BE2C (cell line): ENCODE measurements around the gene APOL5.

Experiments used
- DNase-seq: peaks from one replicate; pipeline ENCODE4 v3.0.0-alpha.2; 2020
- H3K27me3 ChIP-seq: fragments of 250-450 bp; sonication (Bioruptor Pico); 2 replicates; pipeline ENCODE4 v1.5.1; 2020; ENCODE audit warnings: mild to moderate bottlenecking
- H3K36me3 ChIP-seq: fragments of 250-450 bp; sonication (Bioruptor Pico); 2 replicates; pipeline ENCODE4 v1.5.1; 2020; ENCODE audit warnings: mild to moderate bottlenecking
- H3K4me1 ChIP-seq: fragments of 250-450 bp; sonication (Bioruptor Pico); 2 replicates; pipeline ENCODE4 v1.5.1; 2020
- H3K4me3 ChIP-seq: 2 replicates; pipeline ENCODE4 v1.5.1; 2011; ENCODE audit warnings: low read depth, low read length
- H3K9me3 ChIP-seq: fragments of 250-450 bp; sonication (Bioruptor Pico); 2 replicates; pipeline ENCODE4 v1.5.1; 2020
- CTCF ChIP-seq: IDR thresholded peaks from 2 replicates; pipeline ENCODE4 v1.5.1; 2012; ENCODE audit warnings: mild to moderate bottlenecking, low read depth, low read length

The APOL5 gene

GRCh38 chr22:35719212-35719875 is 1.7 kb downstream of the APOL5 start:
- H3K4me1 ChIP-seq: no peaks in the 10 kb centered on the region; the same call in 1 of the 2 replicates
- no peak for DNase-seq
- TF ChIP-seq CTCF: peak; percentile 19; the same call in 1 of the 2 replicates
- H3K4me3 ChIP-seq: no peak overlapping the region
- H3K36me3 ChIP-seq: no peaks in the 10 kb centered on the region
- no peaks in the 10 kb centered on the region for H3K27me3 ChIP-seq
- H3K9me3 ChIP-seq: no peaks in the 10 kb centered on the region

- DNase-seq: peak; percentile 46
- no peak for TF ChIP-seq CTCF
- H3K27me3 ChIP-seq: no peaks in the 10 kb centered on the region
- no peaks in the 10 kb centered on the region for H3K9me3 ChIP-seq
- H3K4me3 ChIP-seq: no peak overlapping the region
- H3K4me1 ChIP-seq: no peaks in the 10 kb centered on the region; the same call in 1 of the 2 replicates
- H3K36me3 ChIP-seq: no peaks in the 10 kb centered on the region
Measured at GRCh38 chr22:35721960-35722359, 4.3 kb downstream of the APOL5 start.

GRCh38 chr22:35725521-35725920 is 7.8 kb downstream of the APOL5 start:
- H3K36me3 ChIP-seq: no peaks in the 10 kb centered on the region
- H3K9me3 ChIP-seq: no peaks in the 10 kb centered on the region
- no peaks in the 10 kb centered on the region for H3K27me3 ChIP-seq
- no peaks in the 10 kb centered on the region; the same call in 1 of the 2 replicates for H3K4me1 ChIP-seq
- TF ChIP-seq CTCF: no peak
- peak; percentile 37 for DNase-seq
- no peak overlapping the region for H3K4me3 ChIP-seq

GRCh38 chr22:35726398-35726797 is 8.7 kb downstream of the APOL5 start:
- Histone ChIP-seq H3K27me3 (no peaks in the 10 kb centered on the region), H3K4me1 (no peaks in the 10 kb centered on the region; the same call in 1 of the 2 replicates), H3K4me3 (no peak overlapping the region), H3K36me3 (no peaks in the 10 kb centered on the region), H3K9me3 (no peaks in the 10 kb centered on the region)
- TF ChIP-seq CTCF: no peak
- no peak for DNase-seq

- DNase-seq: no peak
- no peaks in the 10 kb centered on the region; the same call in 1 of the 2 replicates for H3K4me1 ChIP-seq
- H3K9me3 ChIP-seq: no peaks in the 10 kb centered on the region
- H3K36me3 ChIP-seq: no peaks in the 10 kb centered on the region
- H3K27me3 ChIP-seq: no peaks in the 10 kb centered on the region
- H3K4me3 ChIP-seq: no peak overlapping the region
- no peak for TF ChIP-seq CTCF
Measured at GRCh38 chr22:35726933-35727332, 9.3 kb downstream of the APOL5 start.

- peak; percentile 30 for DNase-seq
- H3K9me3 ChIP-seq: no peaks in the 10 kb centered on the region
- no peak overlapping the region for H3K4me3 ChIP-seq
- TF ChIP-seq CTCF: 0 out of 2 replicates have a peak, but pooled peaks have one; percentile 6
- no peaks in the 10 kb centered on the region for H3K27me3 ChIP-seq
- no peaks in the 10 kb centered on the region for H3K36me3 ChIP-seq
- no peaks in the 10 kb centered on the region for H3K4me1 ChIP-seq
Measured at GRCh38 chr22:35727436-35727835, 9.8 kb downstream of the APOL5 start.
